Adrenal gland (tissue), 12 donors: ENCODE measurements around the gene CENATAC. TPM values are rescaled to one million over a fixed set of nuclear protein-coding genes. Genes with fewer than 3 reads are reported as not detected.

Source experiments
- DNase-seq, 7 donors: peaks; one replicate each; pipeline ENCODE4 v3.0.0-alpha.2; 2019 to 2020
- H3K27ac ChIP-seq, 5 donors: fragments of 200-600 bp; sonication (generic) in 4 of 5; 1 replicate in 3 of 5; 2 replicates in 2 of 5; pipeline versions ENCODE4 v1.5.1 to v1.8.0; 2016 to 2020; ENCODE audit warnings: mild to moderate bottlenecking in 1 of 5
- H3K27me3 ChIP-seq: fragments of 200-600 bp; 2 replicates; pipeline ENCODE4 v1.8.0; 2021
- H3K36me3 ChIP-seq, 2 donors: fragments of 200-600 bp; replicated peaks in 1 of 2; 1 replicate in 1 of 2; 2 replicates in 1 of 2; pipeline versions ENCODE4 v1.5.1 to v1.8.0; 2018 to 2022
- H3K4me1 ChIP-seq, 2 donors: fragments of 200-600 bp; replicated peaks in 1 of 2; 1 replicate in 1 of 2; 2 replicates in 1 of 2; pipeline versions ENCODE4 v1.5.1 to v1.8.0; 2018 to 2021
- H3K4me3 ChIP-seq, 4 donors: fragments of 200-600 bp; sonication (generic) in 3 of 4; one replicate each; pipeline ENCODE4 v1.5.1; 2016 to 2018
- H3K9me3 ChIP-seq, 3 donors: fragments of 200-600 bp; sonication (generic) in 1 of 3; replicated peaks in 1 of 3; 1 replicate in 2 of 3; 2 replicates in 1 of 3; pipeline versions ENCODE4 v1.5.1 to v1.8.0; 2016 to 2021
- CTCF ChIP-seq, 6 experiments: fragments of 450-650 bp in 4 of 6; fragments of 200-600 bp in 2 of 6; sonication (generic) in 1 of 6; IDR thresholded peaks; 1 replicate in 5 of 6; 2 replicates in 1 of 6; pipeline versions ENCODE4 v1.5.1 to v1.8.0; 2016 to 2021; ENCODE audit warnings: antibody characterized with exemption in 6 of 6, mild to moderate bottlenecking in 2 of 6, moderate library complexity in 1 of 6
- POLR2A ChIP-seq, 2 donors: fragments of 450-650 bp; IDR thresholded peaks; one replicate each; pipeline ENCODE4 v1.6.1; 2017; ENCODE audit warnings: antibody characterized with exemption in 2 of 2, mild to moderate bottlenecking in 2 of 2, moderate library complexity in 1 of 2
- WGBS, 4 donors: extraction: QIAGEN DNeasy Blood & Tissue Kit in 2 of 4; methylation state at CpG; one replicate each; pipeline versions ENCODE4 v1.1.5 to v1.1.7; 2013 to 2017; 5-methylcytosine and 5-hydroxymethylcytosine counted together
- intact Hi-C, 2 donors: fragments of 100-400 bp; cut with DNase I; formaldehyde crosslinking; loops; one replicate each; pipeline versions ENCODE4 v1.14.1 to v1.15.0; 2022 to 2023
- polyA plus RNA-seq, 3 donors: library from polyadenylated mRNA; stranded (reverse); fragments of 200-250 nt in 2 of 3; fragments of 350-450 nt in 1 of 3; fragmentation: Illumina TruSeq in 1 of 3; extraction: RNeasy Lipid Tissue Mini Kit (QIAGEN cat#74804) in 1 of 3; gene quantifications; one replicate each; pipeline ENCODE4 v1.2.3, GENCODE V29; 2013 to 2014
- total RNA-seq, 9 donors: library from RNA; depleted of rRNA in 4 of 9; stranded (reverse); fragments of >200 nt in 4 of 9; fragments of 120-200 nt in 1 of 9; fragmentation: NEBNext Ultra II Directional in 1 of 9; extraction: Animal tissue kit (Norgen Biotek cat#: 25700) in 1 of 9; gene quantifications; one replicate each; pipeline versions ENCODE4 v1.1.0 to v1.2.4, GENCODE V29; 2013 to 2023
- donor health status: healthy with polysubstance abuse.
- donor health status: Bipolar disorder and iron deficiency.
- donor health status: DM: yes; HTN: yes; CAD: no.
- donor health status: DM: no; HTN: no; CAD: no.
- donor health status: DM: no; HTN: no; CAD: no.
- donor health status: DM: yes; HTN: yes; CAD: no.

Gene CENATAC
- total and polyA plus RNA-seq, 12 donors: 15.4 to 157 (median 31.2) TPM

- TF ChIP-seq POLR2A (IDR thresholded peaks at IDR 0.05): no peak
- no peak for TF ChIP-seq CTCF (IDR thresholded peaks at IDR 0.05)
- H3K27ac ChIP-seq: no peak overlapping the region
- no peaks in the 10 kb centered on the region for H3K27me3 ChIP-seq
- no peaks in the 10 kb centered on the region for H3K4me1 ChIP-seq
- WGBS, 4 donors: 90 to 96% (median 93%) methylated on average over 7 of the region's 7 CpGs
- DNase-seq: no peak
- H3K9me3 ChIP-seq: no peaks in the 10 kb centered on the region
- H3K4me3 ChIP-seq: no peak overlapping the region
- intact Hi-C loops: no loop called here
- peaks cover 0 to 98% of the 10 kb centered on the region in 2 donors for H3K36me3 ChIP-seq
Observed at GRCh38 chr11:119049081-119049480, 51.1 kb downstream of the CENATAC start.

DNA sequence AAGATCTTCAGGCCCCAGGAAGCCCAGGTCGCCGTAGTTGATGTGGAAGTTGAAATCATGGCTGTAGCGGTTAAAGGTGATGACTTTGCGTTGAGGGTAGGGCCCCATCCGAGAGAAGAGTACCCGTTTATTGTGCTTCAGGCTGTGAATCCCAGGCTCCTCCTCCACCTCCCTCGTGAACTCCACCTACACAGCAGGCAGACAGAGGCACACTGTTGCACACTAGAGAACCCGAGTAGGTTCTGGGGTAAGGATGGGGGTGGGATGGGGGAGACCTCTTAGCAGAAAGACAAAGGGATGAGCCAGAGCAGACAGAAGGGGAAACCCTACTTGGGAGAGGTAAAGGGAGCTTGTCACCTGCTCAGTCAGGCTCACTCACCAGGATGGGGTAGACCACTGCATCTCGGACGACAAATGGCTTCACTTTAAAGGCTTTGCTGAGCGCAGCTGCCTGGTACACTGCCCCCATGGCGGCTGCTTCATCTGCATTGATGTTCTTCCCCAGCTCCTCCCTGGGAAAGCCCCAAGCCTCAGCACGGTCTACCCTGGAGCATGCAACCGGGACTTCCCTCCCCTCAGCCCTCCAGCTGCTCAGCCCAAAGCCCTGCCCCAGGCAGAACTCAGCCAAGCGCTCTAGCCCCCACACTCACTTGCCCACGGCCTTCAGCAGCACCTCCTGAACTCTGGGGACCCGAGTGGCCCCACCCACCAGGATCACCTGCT is 53.7 kb downstream of the CENATAC start:
- 87 to 92% (median 89%) methylated on average over 16 to 17 of the region's 17 CpGs for WGBS, 4 donors
- H3K4me1 ChIP-seq: peaks cover 6 to 14% of the 10 kb centered on the region in 2 donors
- TF ChIP-seq CTCF (IDR thresholded peaks at IDR 0.05) (no peak), POLR2A (IDR thresholded peaks at IDR 0.05) (no peak)
- peaks cover 0 to 88% of the 10 kb centered on the region in 2 donors for H3K36me3 ChIP-seq
- no peak overlapping the region for H3K4me3 ChIP-seq
- H3K27me3 ChIP-seq: no peaks in the 10 kb centered on the region
- no peak for DNase-seq
- no peaks in the 10 kb centered on the region for H3K9me3 ChIP-seq
- intact Hi-C loops: no loop called here
- no peak overlapping the region for H3K27ac ChIP-seq

DNA sequence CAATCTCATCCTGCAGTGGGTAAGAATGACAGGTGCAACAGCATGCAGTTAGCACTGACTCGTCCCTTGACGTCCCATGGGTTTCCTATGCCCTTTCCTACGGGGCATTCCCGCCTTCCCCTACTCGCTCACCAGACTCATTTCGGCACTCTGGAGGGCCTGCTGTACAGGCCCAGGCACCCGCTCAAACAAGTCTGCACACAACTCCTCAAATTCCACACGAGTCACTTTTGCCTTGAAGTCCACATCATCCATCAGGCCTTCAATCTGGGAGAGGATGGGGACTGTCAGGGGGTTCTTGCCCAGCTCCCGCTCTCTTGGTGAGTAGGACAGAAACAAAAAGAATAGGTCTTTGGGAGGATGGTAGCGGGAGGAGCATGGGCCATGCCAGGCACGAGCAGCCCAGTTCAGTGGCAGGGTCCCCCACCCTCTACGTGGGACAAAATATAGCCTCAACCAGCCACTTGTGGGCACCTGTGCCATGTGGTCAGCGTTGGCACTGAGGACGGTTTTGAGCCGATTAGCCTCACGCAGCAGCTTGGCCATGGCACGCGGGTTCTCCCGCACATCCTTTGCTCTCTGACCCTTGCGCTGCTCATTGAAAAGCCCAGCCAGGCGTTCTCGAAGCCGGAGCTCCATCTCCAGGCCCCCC is 54.4 kb downstream of the CENATAC start:
- Histone ChIP-seq H3K27ac (no peak overlapping the region), H3K27me3 (no peaks in the 10 kb centered on the region), H3K36me3 (peaks cover 0 to 81% of the 10 kb centered on the region in 2 donors), H3K4me1 (peaks cover 6 to 14% of the 10 kb centered on the region in 2 donors), H3K4me3 (no peak overlapping the region), H3K9me3 (no peaks in the 10 kb centered on the region)
- DNase-seq: no peak
- WGBS, 4 donors: 91 to 96% (median 94%) methylated on average over 19 to 23 of the region's 23 CpGs
- intact Hi-C loops: no loop called here
- TF ChIP-seq POLR2A (IDR thresholded peaks at IDR 0.05): no peak
- TF ChIP-seq CTCF (IDR thresholded peaks at IDR 0.05): no peak

DNA sequence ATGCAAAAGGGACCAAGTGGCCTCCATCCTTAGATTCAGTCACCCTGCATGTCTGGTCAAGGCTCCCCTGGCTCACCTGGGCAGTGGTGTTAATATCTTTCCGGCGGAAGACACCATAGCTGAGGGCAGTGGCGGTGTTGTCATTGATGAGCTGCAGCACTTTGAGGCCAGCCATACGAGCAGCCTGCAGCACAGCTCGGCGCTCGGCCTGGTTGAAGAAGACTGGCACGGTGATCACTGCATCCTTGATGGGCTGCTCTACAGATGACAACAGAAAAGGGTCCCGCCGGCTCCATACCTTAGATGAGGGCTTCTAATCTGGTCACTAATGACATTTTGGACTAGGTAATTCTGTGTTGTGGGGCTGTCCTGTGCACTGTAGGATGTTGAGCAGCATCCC is 56.5 kb downstream of the CENATAC start:
- 91 to 100% (median 95%) methylated on average over 6 to 10 of the region's 10 CpGs for WGBS, 4 donors
- Histone ChIP-seq H3K27me3 (no peaks in the 10 kb centered on the region), H3K4me1 (peaks cover 6 to 22% of the 10 kb centered on the region in 2 donors), H3K36me3 (peaks cover 0 to 60% of the 10 kb centered on the region in 2 donors), H3K27ac (no peak overlapping the region), H3K9me3 (no peaks in the 10 kb centered on the region), H3K4me3 (no peak overlapping the region)
- TF ChIP-seq POLR2A (IDR thresholded peaks at IDR 0.05) (no peak), CTCF (IDR thresholded peaks at IDR 0.05) (no peak)
- intact Hi-C loops: no loop called here
- no peak for DNase-seq
